ENCODE measurements around the gene TMC3. TPM values are rescaled to one million over a fixed set of nuclear protein-coding genes. Genes with fewer than 3 reads are reported as not detected.

TMC3 gene
- total and polyA plus RNA-seq, 3 experiments from 2014 or later: not detected

DNA sequence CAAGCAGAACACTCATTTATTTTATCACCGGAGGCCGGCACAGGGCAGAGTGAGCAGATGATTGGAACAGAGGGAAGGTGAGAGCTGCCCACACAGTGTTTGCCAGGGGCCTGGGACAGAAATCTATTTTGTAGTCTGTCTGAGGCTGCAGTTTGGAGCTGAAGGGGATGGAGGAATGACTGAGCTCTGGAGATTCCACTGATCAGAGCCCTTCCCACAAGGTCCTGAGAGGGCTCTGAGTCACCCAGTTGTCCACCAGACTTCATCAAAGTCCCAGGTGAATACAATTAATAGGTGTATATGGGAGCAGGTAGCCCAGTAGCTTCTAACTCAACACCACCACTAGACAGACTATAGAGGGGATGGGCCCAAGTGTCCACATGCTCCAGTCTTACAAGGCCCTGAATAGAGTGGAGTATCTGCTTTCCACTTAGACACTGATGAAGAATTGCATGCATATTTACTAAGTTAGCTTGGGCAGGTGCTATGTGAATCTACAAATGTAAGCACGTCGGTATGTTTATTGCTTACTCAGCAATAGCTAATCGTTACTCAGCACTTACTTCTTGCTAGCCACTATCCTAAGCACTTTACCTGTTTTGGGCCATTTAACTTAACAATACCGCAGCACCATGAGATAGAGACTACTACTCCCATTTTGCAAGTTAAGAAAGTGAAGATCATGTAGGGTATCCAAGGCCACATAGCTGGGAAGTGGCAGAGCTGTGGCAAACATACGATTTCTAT lies 47.4 kb downstream of the TMC3 start:
- peak overlapping the region in 1 of 7 donors; percentile 5 for H3K4me3 Mint-ChIP-seq
- H3K27ac ChIP-seq (ENCODE audit: low read depth, low read length): no peak overlapping the region
- no peaks in the 10 kb centered on the region for H3K27me3 Mint-ChIP-seq
- DNase-seq: no peak
- ChIA-PET POLR2A (interaction anchor here (0.6 kb wide), 1 partner anchor 174 kb away, joined by 3 read pairs; no protein-coding TSS in a partner anchor), CTCF (interaction anchor here (1.9 to 4.5 kb wide), 3 partner anchors 9 to 59 kb away, joined by 13 to 17 read pairs (median 13); no protein-coding TSS in a partner anchor)
- H3K9me3 ChIP-seq (ENCODE audit: low read length): no peaks in the 10 kb centered on the region
- peak overlapping the region in 1 of 8 donors; percentile 31 for H3K27ac Mint-ChIP-seq
- H3K4me3 ChIP-seq (ENCODE audit: low read length): no peak overlapping the region
- no peaks in the 10 kb centered on the region for H3K9me3 Mint-ChIP-seq
- peaks cover 23 to 34% (median 26%) of the 10 kb centered on the region in 3 donors for H3K4me1 Mint-ChIP-seq
- peaks cover 0 to 12% (median 0%) of the 10 kb centered on the region in 3 donors for H3K36me3 Mint-ChIP-seq
- H3K27me3 ChIP-seq (ENCODE audit: insufficient read depth, low read length, poor library complexity, severe bottlenecking): no peaks in the 10 kb centered on the region
- peaks cover 27% of the 10 kb centered on the region for H3K4me1 ChIP-seq (ENCODE audit: insufficient read depth, low read length)
- H3K36me3 ChIP-seq (ENCODE audit: insufficient read depth, low read length): no peaks in the 10 kb centered on the region

GRCh38 chr15:81323944-81324881 lies 49.8 kb downstream of the TMC3 start, which contains the start of gene STARD5:
TSS of gene STARD5 (minus strand) at chr15:81324141. CDS start at chr15:81324099, 42 bp downstream.
- Mint-ChIP-seq H3K4me1 (peaks cover 23 to 42% (median 26%) of the 10 kb centered on the region in 3 donors), H3K27me3 (no peaks in the 10 kb centered on the region), H3K27ac (peak within 1 kb of the TSS; percentile 41 to 98 (median 92)), H3K36me3 (peaks cover 0 to 24% (median 0%) of the 10 kb centered on the region in 3 donors), H3K9me3 (no peaks in the 10 kb centered on the region), H3K4me3 (peak within 1 kb of the TSS; percentile 85 to 100 (median 95))
- Histone ChIP-seq H3K36me3 (ENCODE audit: insufficient read depth, low read length) (no peaks in the 10 kb centered on the region), H3K27ac (ENCODE audit: low read depth, low read length) (peak within 1 kb of the TSS; percentile 62), H3K9me3 (ENCODE audit: low read length) (no peaks in the 10 kb centered on the region), H3K4me1 (ENCODE audit: insufficient read depth, low read length) (peaks cover 20% of the 10 kb centered on the region), H3K27me3 (ENCODE audit: insufficient read depth, low read length, poor library complexity, severe bottlenecking) (no peaks in the 10 kb centered on the region), H3K4me3 (ENCODE audit: low read length) (peak within 1 kb of the TSS; percentile 86)
- DNase-seq: peak; percentile 92 to 96 (median 94)
- CTCF ChIA-PET: interaction anchor here (0.7 to 2.5 kb wide), 13 partner anchors 11 to 76 kb away, joined by 3 to 20 read pairs (median 5); no protein-coding TSS in a partner anchor
- POLR2A ChIA-PET: interaction anchor here (0.7 to 1.6 kb wide), 8 partner anchors 9 to 40 kb away, joined by 3 to 9 read pairs (median 5); no protein-coding TSS in a partner anchor

DNA sequence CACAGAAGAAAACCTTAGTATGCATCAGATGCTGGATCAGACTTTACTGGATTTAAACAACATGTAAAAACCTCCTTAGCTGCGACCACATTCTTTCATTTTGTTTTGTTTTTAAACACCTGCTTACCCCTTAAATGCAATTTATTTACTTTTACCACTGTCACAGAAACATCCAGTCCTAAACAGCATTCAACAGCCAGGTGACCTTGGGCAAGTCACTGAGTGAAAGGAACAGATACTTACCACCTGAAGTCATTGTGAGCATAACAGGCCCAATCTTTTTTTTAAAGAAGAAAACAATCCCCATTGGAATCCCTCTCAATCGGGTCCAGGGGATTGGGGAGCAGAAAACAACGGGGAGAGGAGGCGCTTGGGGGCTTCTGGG lies 50.5 kb downstream of the TMC3 start:
- Histone ChIP-seq H3K27me3 (ENCODE audit: insufficient read depth, low read length, poor library complexity, severe bottlenecking) (no peaks in the 10 kb centered on the region), H3K4me1 (ENCODE audit: insufficient read depth, low read length) (peaks cover 20% of the 10 kb centered on the region), H3K9me3 (ENCODE audit: low read length) (no peaks in the 10 kb centered on the region), H3K27ac (ENCODE audit: low read depth, low read length) (peak overlapping the region; percentile 62), H3K36me3 (ENCODE audit: insufficient read depth, low read length) (peaks cover 2% of the 10 kb centered on the region), H3K4me3 (ENCODE audit: low read length) (peak overlapping the region; percentile 86)
- Mint-ChIP-seq H3K4me1 (peaks cover 23 to 46% (median 26%) of the 10 kb centered on the region in 3 donors), H3K9me3 (no peaks in the 10 kb centered on the region), H3K27me3 (no peaks in the 10 kb centered on the region), H3K4me3 (peak overlapping the region; percentile 85 to 100 (median 95)), H3K27ac (peak overlapping the region; percentile 41 to 98 (median 92)), H3K36me3 (peaks cover 0 to 31% (median 0%) of the 10 kb centered on the region in 3 donors)
- POLR2A ChIA-PET: interaction anchor here (0.7 to 1.6 kb wide), 7 partner anchors 12 to 40 kb away, joined by 3 to 9 read pairs (median 6); no protein-coding TSS in a partner anchor
- DNase-seq: no peak
- CTCF ChIA-PET: interaction anchor here (0.7 to 2.5 kb wide), 13 partner anchors 12 to 77 kb away, joined by 3 to 20 read pairs (median 5); no protein-coding TSS in a partner anchor

- Mint-ChIP-seq H3K4me1 (peaks cover 23 to 51% (median 26%) of the 10 kb centered on the region in 3 donors), H3K27me3 (no peaks in the 10 kb centered on the region), H3K36me3 (peaks cover 0 to 38% (median 0%) of the 10 kb centered on the region in 3 donors), H3K4me3 (peak overlapping the region; percentile 41 to 82 (median 59)), H3K9me3 (no peaks in the 10 kb centered on the region), H3K27ac (peak overlapping the region in 7 of 8 donors; percentile 7 to 83 (median 63))
- H3K4me1 ChIP-seq (ENCODE audit: insufficient read depth, low read length): peaks cover 20% of the 10 kb centered on the region
- peaks cover 8% of the 10 kb centered on the region for H3K36me3 ChIP-seq (ENCODE audit: insufficient read depth, low read length)
- ChIA-PET CTCF (interaction anchor here (1.0 to 1.8 kb wide), 3 partner anchors 13 to 57 kb away, joined by 3 to 4 read pairs (median 3); no protein-coding TSS in a partner anchor), POLR2A (interaction anchor here (0.6 to 1.2 kb wide), 2 partner anchors 11 to 321 kb away, joined by 3 to 6 read pairs; no protein-coding TSS in a partner anchor)
- H3K4me3 ChIP-seq (ENCODE audit: low read length): no peak overlapping the region
- H3K27me3 ChIP-seq (ENCODE audit: insufficient read depth, low read length, poor library complexity, severe bottlenecking): no peaks in the 10 kb centered on the region
- no peak overlapping the region for H3K27ac ChIP-seq (ENCODE audit: low read depth, low read length)
- DNase-seq: no peak
- H3K9me3 ChIP-seq (ENCODE audit: low read length): no peaks in the 10 kb centered on the region
These were observed 51.2 kb downstream of the TMC3 start for GRCh38 chr15:81322676-81323253.

GRCh38 chr15:81321667-81322066 lies 52.3 kb downstream of the TMC3 start:
- Mint-ChIP-seq H3K27me3 (no peaks in the 10 kb centered on the region), H3K36me3 (peaks cover 0 to 47% (median 0%) of the 10 kb centered on the region in 3 donors), H3K27ac (peak overlapping the region in 1 of 8 donors; percentile 11), H3K4me1 (peaks cover 24 to 58% (median 27%) of the 10 kb centered on the region in 3 donors), H3K4me3 (no peak overlapping the region), H3K9me3 (no peaks in the 10 kb centered on the region)
- no peak for DNase-seq
- Histone ChIP-seq H3K9me3 (ENCODE audit: low read length) (no peaks in the 10 kb centered on the region), H3K36me3 (ENCODE audit: insufficient read depth, low read length) (peaks cover 12% of the 10 kb centered on the region), H3K27me3 (ENCODE audit: insufficient read depth, low read length, poor library complexity, severe bottlenecking) (no peaks in the 10 kb centered on the region), H3K4me3 (ENCODE audit: low read length) (no peak overlapping the region), H3K4me1 (ENCODE audit: insufficient read depth, low read length) (peaks cover 27% of the 10 kb centered on the region), H3K27ac (ENCODE audit: low read depth, low read length) (no peak overlapping the region)
- ChIA-PET CTCF (interaction anchor here (0.8 to 1.9 kb wide), 4 partner anchors 13 to 55 kb away, joined by 3 to 7 read pairs (median 3); no protein-coding TSS in a partner anchor), POLR2A (no interaction called here)

GRCh38 chr15:81317642-81318017 lies 56.4 kb downstream of the TMC3 start:
- Mint-ChIP-seq H3K4me3 (no peak overlapping the region), H3K27me3 (no peaks in the 10 kb centered on the region), H3K4me1 (peaks cover 30 to 69% (median 40%) of the 10 kb centered on the region in 3 donors), H3K9me3 (no peaks in the 10 kb centered on the region), H3K27ac (peak overlapping the region in 5 of 8 donors; percentile 29 to 96 (median 57)), H3K36me3 (peaks cover 0 to 65% (median 3%) of the 10 kb centered on the region in 3 donors)
- peaks cover 36% of the 10 kb centered on the region for H3K4me1 ChIP-seq (ENCODE audit: insufficient read depth, low read length)
- H3K27ac ChIP-seq (ENCODE audit: low read depth, low read length): no peak overlapping the region
- H3K9me3 ChIP-seq (ENCODE audit: low read length): no peaks in the 10 kb centered on the region
- CTCF ChIA-PET: interaction anchor here (1.2 kb wide), 1 partner anchor 48 kb away, joined by 3 read pairs; no protein-coding TSS in a partner anchor
- no peak overlapping the region for H3K4me3 ChIP-seq (ENCODE audit: low read length)
- H3K36me3 ChIP-seq (ENCODE audit: insufficient read depth, low read length): peaks cover 12% of the 10 kb centered on the region
- H3K27me3 ChIP-seq (ENCODE audit: insufficient read depth, low read length, poor library complexity, severe bottlenecking): no peaks in the 10 kb centered on the region
- POLR2A ChIA-PET: interaction anchor here (0.8 kb wide), 1 partner anchor 11 kb away, joined by 5 read pairs; no protein-coding TSS in a partner anchor
- DNase-seq: no peak

GRCh38 chr15:81316267-81316666 lies 57.7 kb downstream of the TMC3 start:
- ChIA-PET POLR2A (no interaction called here), CTCF (no interaction called here)
- Histone ChIP-seq H3K4me1 (ENCODE audit: insufficient read depth, low read length) (peaks cover 43% of the 10 kb centered on the region), H3K9me3 (ENCODE audit: low read length) (no peaks in the 10 kb centered on the region), H3K36me3 (ENCODE audit: insufficient read depth, low read length) (peaks cover 12% of the 10 kb centered on the region), H3K27ac (ENCODE audit: low read depth, low read length) (peak overlapping the region; percentile 17), H3K4me3 (ENCODE audit: low read length) (no peak overlapping the region), H3K27me3 (ENCODE audit: insufficient read depth, low read length, poor library complexity, severe bottlenecking) (no peaks in the 10 kb centered on the region)
- Mint-ChIP-seq H3K4me3 (peak overlapping the region in 4 of 7 donors; percentile 7 to 54 (median 17)), H3K36me3 (peaks cover 0 to 75% (median 3%) of the 10 kb centered on the region in 3 donors), H3K4me1 (peaks cover 38 to 73% (median 46%) of the 10 kb centered on the region in 3 donors), H3K27me3 (no peaks in the 10 kb centered on the region), H3K27ac (peak overlapping the region; percentile 80 to 99 (median 90)), H3K9me3 (no peaks in the 10 kb centered on the region)
- no peak for DNase-seq
